Ovary (tissue), 9 donors: ENCODE data around the gene ZNF408. TPM values are rescaled to one million over a fixed set of nuclear protein-coding genes. Genes with fewer than 3 reads are reported as not detected.

Experiments
- DNase-seq, 5 donors: peaks; one replicate each; pipeline ENCODE4 v3.0.0-alpha.2; 2019 to 2020
- H3K27ac ChIP-seq, 2 donors: fragments of 200-600 bp; one replicate each; pipeline versions ENCODE4 v1.5.1 to v1.8.0; 2019 to 2022
- H3K27me3 ChIP-seq: fragments of 200-600 bp; one replicate; pipeline ENCODE4 v1.8.0; 2022
- H3K36me3 ChIP-seq: fragments of 200-600 bp; sonication (generic); one replicate; pipeline ENCODE4 v1.5.1; 2019
- H3K4me1 ChIP-seq: one replicate; pipeline ENCODE4 v1.8.1; 2013; ENCODE audit warnings: mild to moderate bottlenecking, moderate library complexity; ENCODE audit not compliant: insufficient read depth
- H3K4me3 ChIP-seq: fragments of 200-600 bp; sonication (generic); one replicate; pipeline ENCODE4 v1.5.1; 2017
- H3K9me3 ChIP-seq, 2 donors: fragments of 200-600 bp in 1 of 2; sonication (generic) in 1 of 2; one replicate each; pipeline versions ENCODE4 v1.5.1 to v1.8.1; 2013 to 2019; ENCODE audit warnings: mild to moderate bottlenecking in 1 of 2, moderate library complexity in 1 of 2
- CTCF ChIP-seq, 3 donors: fragments of 450-650 bp in 2 of 3; fragments of 200-600 bp in 1 of 3; IDR thresholded peaks; one replicate each; pipeline versions ENCODE4 v1.5.1 to v1.8.0; 2016 to 2022; ENCODE audit warnings: antibody characterized with exemption in 3 of 3, mild to moderate bottlenecking in 1 of 3
- EP300 ChIP-seq: sonication (generic); formaldehyde crosslinking; IDR thresholded peaks from one replicate; pipeline ENCODE4 v1.6.1; 2017; ENCODE audit warnings: antibody characterized with exemption
- POLR2A ChIP-seq: fragments of 450-650 bp; IDR thresholded peaks from one replicate; pipeline ENCODE4 v1.6.1; 2017; ENCODE audit warnings: antibody characterized with exemption, mild to moderate bottlenecking, moderate library complexity
- WGBS, 3 donors: extraction: QIAGEN DNeasy Blood & Tissue Kit in 1 of 3; methylation state at CpG; one replicate each; pipeline versions ENCODE4 v1.1.5 to v1.1.7; 2013 to 2017; 5-methylcytosine and 5-hydroxymethylcytosine counted together
- intact Hi-C, 4 donors: fragments of 100-400 bp; cut with DNase I; formaldehyde crosslinking; loops; one replicate each; pipeline versions ENCODE4 v1.11.0 to v1.15.1; 2022 to 2023
- polyA plus RNA-seq, 2 donors: library from polyadenylated mRNA; stranded (reverse); fragments of 200-250 nt in 1 of 2; fragments of 350-450 nt in 1 of 2; fragmentation: Illumina TruSeq in 1 of 2; extraction: RNeasy Lipid Tissue Mini Kit (QIAGEN cat#74804) in 1 of 2; gene quantifications; one replicate each; pipeline ENCODE4 v1.2.3, GENCODE V29; 2013 to 2014
- total RNA-seq, 7 donors: library from RNA; depleted of rRNA in 2 of 7; stranded (reverse); fragments of >200 nt in 2 of 7; fragmentation: NEBNext Ultra II Directional in 3 of 7; extraction: Animal tissue kit (Norgen Biotek cat#: 25700) in 3 of 7; gene quantifications; one replicate each; pipeline versions ENCODE4 v1.1.0 to v1.2.4, GENCODE V29; 2016 to 2023
- donor health status: DM: no; HTN: no; CAD: no; lungs with moderate emphysema.
- donor health status: DM: no; HTN: no; CAD: no.
- donor health status: Bipolar disorder and iron deficiency.
- donor health status: DM: yes; HTN: yes; CAD: no.
- donor health status: DM: no; HTN: no; CAD: no.
- donor health status: DM: yes; HTN: yes; CAD: no.

Gene ZNF408
- total and polyA plus RNA-seq, 9 donors = 1.4 to 11.6 (median 7.8) TPM

- no peak overlapping the region for H3K27ac ChIP-seq
- DNase-seq = no peak
- no peaks in the 10 kb centered on the region for H3K4me1 ChIP-seq
- intact Hi-C loops = no loop called here
- no peaks in the 10 kb centered on the region for H3K36me3 ChIP-seq
- WGBS, 3 donors = 91 to 100% (median 94%) methylated on average over 1 of the region's 1 CpG
- no peaks in the 10 kb centered on the region for H3K27me3 ChIP-seq
- no peak for TF ChIP-seq EP300
- TF ChIP-seq CTCF (IDR thresholded peaks at IDR 0.05) = no peak
- TF ChIP-seq POLR2A = no peak
- no peak overlapping the region for H3K4me3 ChIP-seq
- no peaks in the 10 kb centered on the region for H3K9me3 ChIP-seq
These were observed 40.9 kb upstream of the ZNF408 start for GRCh38 chr11:46659908-46660307.

GRCh38 chr11:46661836-46662235 lies 39.0 kb upstream of the ZNF408 start:
- H3K9me3 ChIP-seq = no peaks in the 10 kb centered on the region
- intact Hi-C loops = no loop called here
- H3K4me1 ChIP-seq = peaks cover 1% of the 10 kb centered on the region
- H3K27me3 ChIP-seq = no peaks in the 10 kb centered on the region
- TF ChIP-seq EP300 (no peak), CTCF (IDR thresholded peaks at IDR 0.05) (no peak), POLR2A (no peak)
- no peak overlapping the region for H3K4me3 ChIP-seq
- no peaks in the 10 kb centered on the region for H3K36me3 ChIP-seq
- H3K27ac ChIP-seq = no peak overlapping the region
- DNase-seq = no peak

- no peaks in the 10 kb centered on the region for H3K36me3 ChIP-seq
- H3K27ac ChIP-seq = no peak overlapping the region
- no peak for DNase-seq
- H3K4me3 ChIP-seq = no peak overlapping the region
- peaks cover 1% of the 10 kb centered on the region for H3K4me1 ChIP-seq
- no peaks in the 10 kb centered on the region for H3K27me3 ChIP-seq
- no peaks in the 10 kb centered on the region for H3K9me3 ChIP-seq
- no peak for TF ChIP-seq POLR2A
- TF ChIP-seq EP300 = no peak
- no peak for TF ChIP-seq CTCF (IDR thresholded peaks at IDR 0.05)
- intact Hi-C loops = no loop called here
These were observed 38.5 kb upstream of the ZNF408 start for GRCh38 chr11:46662366-46662765.

- WGBS, 3 donors = 83 to 92% (median 87%) methylated on average over 4 of the region's 4 CpGs
- Histone ChIP-seq H3K27ac (no peak overlapping the region), H3K4me1 (peaks cover 3% of the 10 kb centered on the region), H3K27me3 (no peaks in the 10 kb centered on the region), H3K4me3 (no peak overlapping the region), H3K9me3 (no peaks in the 10 kb centered on the region), H3K36me3 (no peaks in the 10 kb centered on the region)
- intact Hi-C loops = no loop called here
- TF ChIP-seq POLR2A (no peak), EP300 (no peak), CTCF (IDR thresholded peaks at IDR 0.05) (no peak)
- no peak for DNase-seq
These were observed 37.4 kb upstream of the ZNF408 start for GRCh38 chr11:46663277-46663940.
